Memory B cell (primary cell): ENCODE measurements around the gene MEOX2.

Source experiments
- ATAC-seq: fragments of 150-1000 bp; cut with Tn5 transposase; 2 replicates; pipeline ENCODE4 v1.10.0; 2021; ENCODE audit warnings: low read depth, mild to moderate bottlenecking, moderate library complexity
- DNase-seq, 2 donors: peaks; one replicate each; pipeline ENCODE4 v3.0.0; 2022; ENCODE audit warnings: low spot score in 2 of 2
- H3K27ac Mint-ChIP-seq: one replicate; pipeline ENCODE4 v1.8.0; 2022; ENCODE audit warnings: mild to moderate bottlenecking, moderate library complexity, mixed read lengths
- H3K27me3 Mint-ChIP-seq: one replicate; pipeline ENCODE4 v1.8.0; 2022; ENCODE audit warnings: mixed read lengths
- H3K36me3 Mint-ChIP-seq: one replicate; pipeline ENCODE4 v1.8.0; 2022; ENCODE audit warnings: mild to moderate bottlenecking, mixed read lengths
- H3K4me1 Mint-ChIP-seq: one replicate; pipeline ENCODE4 v1.8.0; 2022; ENCODE audit warnings: mixed read lengths
- H3K4me3 Mint-ChIP-seq: one replicate; pipeline ENCODE4 v1.8.0; 2022; ENCODE audit warnings: mild to moderate bottlenecking, moderate library complexity, mixed read lengths
- H3K9me3 Mint-ChIP-seq: one replicate; pipeline ENCODE4 v1.8.0; 2022; ENCODE audit warnings: mixed read lengths

Gene MEOX2

DNA sequence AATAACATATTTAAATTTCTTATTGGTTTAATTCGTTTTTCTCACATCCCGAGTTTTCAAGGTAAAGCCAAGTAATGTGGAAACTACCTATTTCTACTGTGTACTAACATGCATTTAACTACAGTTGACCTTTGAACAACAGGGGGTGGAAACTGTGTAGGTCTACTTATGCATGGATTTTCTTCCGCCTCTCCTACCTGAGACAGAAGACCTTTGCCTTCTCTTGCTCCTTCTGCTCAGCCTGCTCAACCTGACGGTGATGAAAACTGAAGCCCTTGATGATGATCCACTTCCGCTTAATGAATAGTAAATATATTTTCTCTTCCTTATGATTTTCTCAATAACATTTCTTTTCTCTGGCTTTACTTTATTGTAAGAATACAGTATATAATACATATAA, 18.5 kb downstream of the MEOX2 start:
- DNase-seq (no peak), ATAC-seq (no peak)
- peaks cover 3% of the 10 kb centered on the region for H3K9me3 Mint-ChIP-seq
- no peaks in the 10 kb centered on the region for H3K27me3 Mint-ChIP-seq
- H3K27ac Mint-ChIP-seq = no peak overlapping the region
- H3K4me3 Mint-ChIP-seq = no peak overlapping the region
- no peaks in the 10 kb centered on the region for H3K36me3 Mint-ChIP-seq
- H3K4me1 Mint-ChIP-seq = no peaks in the 10 kb centered on the region

- no peak overlapping the region for H3K27ac Mint-ChIP-seq
- ATAC-seq = no peak
- no peaks in the 10 kb centered on the region for H3K36me3 Mint-ChIP-seq
- DNase-seq = no peak
- H3K4me1 Mint-ChIP-seq = no peaks in the 10 kb centered on the region
- no peaks in the 10 kb centered on the region for H3K9me3 Mint-ChIP-seq
- H3K4me3 Mint-ChIP-seq = no peak overlapping the region
- no peaks in the 10 kb centered on the region for H3K27me3 Mint-ChIP-seq
Measured at GRCh38 chr7:15662451-15662850, 24.0 kb downstream of the MEOX2 start.

DNA sequence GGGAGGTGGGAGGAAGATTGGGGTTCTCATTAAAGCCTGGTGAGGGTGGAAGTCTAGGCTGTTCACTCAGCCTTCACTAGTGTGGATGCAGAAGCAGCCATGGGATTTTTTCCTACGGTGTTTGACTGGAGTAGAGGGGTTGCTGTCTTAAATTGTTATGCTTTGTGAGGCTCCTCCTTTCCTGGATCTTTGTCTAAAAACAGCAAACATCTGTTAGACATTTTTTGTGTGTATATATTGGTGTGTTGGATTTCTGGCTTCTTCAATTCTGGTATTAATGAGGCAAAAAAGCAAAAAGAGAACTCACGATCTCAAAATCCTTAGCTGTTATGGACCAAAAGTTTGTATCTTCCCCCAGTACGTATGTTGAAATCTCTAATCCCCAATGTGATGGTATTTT, 28.2 kb downstream of the MEOX2 start:
- no peak overlapping the region for H3K27ac Mint-ChIP-seq
- DNase-seq = no peak
- peaks cover 1% of the 10 kb centered on the region for H3K9me3 Mint-ChIP-seq
- H3K36me3 Mint-ChIP-seq = no peaks in the 10 kb centered on the region
- no peak overlapping the region for H3K4me3 Mint-ChIP-seq
- no peak for ATAC-seq
- H3K27me3 Mint-ChIP-seq = no peaks in the 10 kb centered on the region
- H3K4me1 Mint-ChIP-seq = no peaks in the 10 kb centered on the region

DNA sequence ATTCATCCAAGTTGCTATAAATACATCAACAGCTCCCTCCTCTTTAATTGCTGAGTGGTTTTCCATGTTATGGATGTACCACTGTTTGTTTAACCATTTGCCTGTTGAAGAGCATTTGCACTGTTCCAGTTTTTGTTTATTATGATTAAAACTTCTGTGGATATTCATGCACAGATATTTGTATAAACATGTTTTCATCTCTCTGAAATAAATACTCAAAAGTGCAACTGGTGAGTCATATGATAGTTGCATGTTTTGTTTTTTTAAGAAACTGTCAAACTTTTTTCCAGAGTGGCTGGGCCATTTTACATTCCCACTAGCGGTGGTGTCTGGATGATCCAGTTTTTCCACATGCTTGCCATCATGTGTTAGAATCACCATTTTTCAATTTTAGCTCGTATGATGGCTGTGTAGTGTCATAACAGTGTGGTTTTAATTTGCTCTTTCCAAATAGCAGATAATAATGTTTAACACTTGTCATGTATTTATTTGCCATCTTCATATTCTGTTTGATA, 33.6 kb downstream of the MEOX2 start:
- H3K4me1 Mint-ChIP-seq = no peaks in the 10 kb centered on the region
- no peak overlapping the region for H3K27ac Mint-ChIP-seq
- DNase-seq (no peak), ATAC-seq (no peak)
- H3K27me3 Mint-ChIP-seq = no peaks in the 10 kb centered on the region
- H3K9me3 Mint-ChIP-seq = peaks cover 6% of the 10 kb centered on the region
- H3K36me3 Mint-ChIP-seq = no peaks in the 10 kb centered on the region
- no peak overlapping the region for H3K4me3 Mint-ChIP-seq

- DNase-seq = no peak
- no peaks in the 10 kb centered on the region for H3K4me1 Mint-ChIP-seq
- no peaks in the 10 kb centered on the region for H3K27me3 Mint-ChIP-seq
- H3K4me3 Mint-ChIP-seq = no peak overlapping the region
- H3K36me3 Mint-ChIP-seq = no peaks in the 10 kb centered on the region
- peaks cover 6% of the 10 kb centered on the region for H3K9me3 Mint-ChIP-seq
- no peak overlapping the region for H3K27ac Mint-ChIP-seq
- no peak for ATAC-seq
Measured at GRCh38 chr7:15651693-15652092, 34.8 kb downstream of the MEOX2 start.

DNA sequence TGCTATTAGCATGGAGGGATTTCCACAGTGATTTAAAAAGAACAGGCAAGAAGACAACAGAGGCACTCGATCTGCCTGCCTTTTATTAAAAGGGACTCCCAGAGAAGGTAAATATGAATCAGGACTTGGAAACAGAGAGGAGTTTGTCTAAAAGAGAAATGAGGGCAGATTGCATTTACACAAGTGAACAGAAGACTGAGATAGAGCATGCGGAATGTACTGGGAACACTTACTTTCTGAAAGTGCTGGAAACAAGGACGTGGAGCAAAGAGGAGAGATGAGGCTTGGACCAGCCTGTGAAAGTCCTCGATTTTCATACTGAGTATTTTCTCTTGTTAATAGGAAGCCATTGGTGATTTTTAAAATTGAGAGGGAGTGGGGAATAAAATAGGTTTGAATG, 35.7 kb downstream of the MEOX2 start:
- ATAC-seq (no peak), DNase-seq (no peak)
- no peaks in the 10 kb centered on the region for H3K4me1 Mint-ChIP-seq
- peaks cover 6% of the 10 kb centered on the region for H3K9me3 Mint-ChIP-seq
- H3K36me3 Mint-ChIP-seq = no peaks in the 10 kb centered on the region
- H3K27me3 Mint-ChIP-seq = no peaks in the 10 kb centered on the region
- no peak overlapping the region for H3K27ac Mint-ChIP-seq
- no peak overlapping the region for H3K4me3 Mint-ChIP-seq

- DNase-seq = no peak
- H3K4me1 Mint-ChIP-seq = no peaks in the 10 kb centered on the region
- ATAC-seq = no peak
- H3K4me3 Mint-ChIP-seq = no peak overlapping the region
- no peak overlapping the region for H3K27ac Mint-ChIP-seq
- no peaks in the 10 kb centered on the region for H3K27me3 Mint-ChIP-seq
- peaks cover 5% of the 10 kb centered on the region for H3K9me3 Mint-ChIP-seq
- H3K36me3 Mint-ChIP-seq = no peaks in the 10 kb centered on the region
Measured at GRCh38 chr7:15648461-15648961, 38.0 kb downstream of the MEOX2 start.

GRCh38 chr7:15647309-15647708, 39.2 kb downstream of the MEOX2 start:
- Mint-ChIP-seq H3K27ac (no peak overlapping the region), H3K4me3 (no peak overlapping the region), H3K27me3 (no peaks in the 10 kb centered on the region), H3K36me3 (no peaks in the 10 kb centered on the region), H3K4me1 (no peaks in the 10 kb centered on the region), H3K9me3 (peaks cover 6% of the 10 kb centered on the region)
- no peak for ATAC-seq
- DNase-seq = no peak

DNA sequence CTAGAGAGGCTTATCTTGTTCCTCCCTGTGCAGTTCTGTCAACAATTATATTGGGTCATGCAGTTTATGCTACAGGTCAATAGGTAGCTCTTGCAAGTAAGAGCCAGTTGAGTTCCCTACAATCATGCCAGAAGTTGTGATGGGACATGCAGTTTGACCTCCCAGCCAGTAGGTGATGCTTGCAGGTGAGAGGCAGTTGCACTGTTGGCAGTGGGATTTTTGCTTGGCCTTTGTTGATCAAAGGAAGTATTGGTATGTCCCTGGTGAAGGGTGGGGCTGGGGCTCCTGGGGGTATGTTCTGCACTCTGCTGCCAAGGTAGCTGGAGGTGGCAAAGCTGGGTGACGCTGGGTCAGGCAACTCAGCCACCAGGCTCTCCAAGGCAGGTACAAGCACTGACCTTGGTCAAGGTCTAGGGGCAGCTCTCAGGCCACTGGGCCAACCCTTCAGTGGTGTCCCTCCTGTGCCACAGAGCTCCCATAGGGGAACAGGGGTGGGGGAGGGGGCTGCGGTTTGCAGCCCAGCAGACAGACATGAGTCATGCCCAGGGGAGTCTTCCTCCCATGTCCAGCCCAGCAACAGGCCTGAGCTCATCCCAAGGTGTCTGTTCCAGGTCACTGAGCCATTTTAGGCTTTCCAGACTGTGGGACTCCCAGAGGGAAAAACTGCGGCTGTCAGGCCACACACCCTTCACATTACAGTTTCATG, 43.3 kb downstream of the MEOX2 start:
- no peak for ATAC-seq
- Mint-ChIP-seq H3K4me1 (no peaks in the 10 kb centered on the region), H3K27me3 (no peaks in the 10 kb centered on the region)

DNA sequence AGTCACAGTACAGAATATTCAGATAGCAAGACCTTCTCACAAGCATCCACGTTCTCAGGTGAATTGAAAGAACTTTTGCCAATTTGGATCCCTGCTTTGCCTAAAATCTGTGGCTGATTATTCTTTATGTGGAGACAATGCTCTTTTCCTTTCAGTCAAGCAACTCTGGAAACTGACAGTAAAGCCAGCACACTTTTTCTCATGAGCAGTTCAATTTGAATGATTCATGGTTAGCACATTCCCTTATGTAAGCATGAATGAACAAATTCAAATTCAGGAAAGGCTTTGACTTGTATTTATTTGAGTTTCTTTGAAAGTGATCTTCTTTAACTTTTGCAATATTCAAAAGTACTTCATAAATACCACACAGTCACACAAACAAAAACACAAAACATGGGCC, 57.6 kb downstream of the MEOX2 start:
- H3K27me3 Mint-ChIP-seq = no peaks in the 10 kb centered on the region
- no peaks in the 10 kb centered on the region for H3K4me1 Mint-ChIP-seq

More for the DNA sequence above, 43.3 kb downstream of the MEOX2 start:
- H3K9me3 Mint-ChIP-seq = peaks cover 8% of the 10 kb centered on the region
- no peak overlapping the region for H3K4me3 Mint-ChIP-seq
- H3K36me3 Mint-ChIP-seq = no peaks in the 10 kb centered on the region
- H3K27ac Mint-ChIP-seq = no peak overlapping the region
- no peak for DNase-seq

GRCh38 chr7:15626041-15626440, 60.4 kb downstream of the MEOX2 start:
- ATAC-seq = no peak
- H3K27me3 Mint-ChIP-seq = no peaks in the 10 kb centered on the region
- H3K36me3 Mint-ChIP-seq = no peaks in the 10 kb centered on the region
- no peak for DNase-seq
- no peak overlapping the region for H3K27ac Mint-ChIP-seq
- peaks cover 2% of the 10 kb centered on the region for H3K9me3 Mint-ChIP-seq
- no peak overlapping the region for H3K4me3 Mint-ChIP-seq
- H3K4me1 Mint-ChIP-seq = no peaks in the 10 kb centered on the region

More for the DNA sequence above, 57.6 kb downstream of the MEOX2 start:
- DNase-seq (no peak), ATAC-seq (no peak)
- Mint-ChIP-seq H3K9me3 (peaks cover 4% of the 10 kb centered on the region), H3K4me3 (no peak overlapping the region), H3K36me3 (no peaks in the 10 kb centered on the region), H3K27ac (no peak overlapping the region)

DNA sequence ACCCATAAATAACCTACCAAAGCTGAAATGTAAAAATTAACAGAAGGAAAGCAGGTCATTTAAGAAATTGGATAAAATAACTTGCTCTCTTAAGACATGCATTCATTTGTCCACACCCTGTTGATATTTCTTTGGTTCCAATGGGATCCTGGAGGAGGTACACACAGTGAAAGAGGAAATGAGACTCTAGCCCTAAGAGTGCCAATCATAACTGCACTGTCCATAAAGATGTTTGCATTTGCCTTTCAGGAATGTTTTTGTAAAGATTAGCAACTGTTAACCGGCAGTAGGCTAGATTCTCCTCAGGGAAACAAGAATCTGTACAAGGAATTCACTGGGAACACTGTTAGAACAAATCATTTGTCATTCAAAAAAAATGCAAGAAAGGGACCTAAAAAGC, 61.0 kb downstream of the MEOX2 start:
- no peak overlapping the region for H3K27ac Mint-ChIP-seq
- ATAC-seq (no peak), DNase-seq (no peak)
- H3K27me3 Mint-ChIP-seq = no peaks in the 10 kb centered on the region
- H3K4me3 Mint-ChIP-seq = no peak overlapping the region
- H3K36me3 Mint-ChIP-seq = no peaks in the 10 kb centered on the region
- H3K4me1 Mint-ChIP-seq = no peaks in the 10 kb centered on the region
- peaks cover 2% of the 10 kb centered on the region for H3K9me3 Mint-ChIP-seq

- Mint-ChIP-seq H3K4me3 (no peak overlapping the region), H3K27ac (no peak overlapping the region), H3K27me3 (no peaks in the 10 kb centered on the region), H3K36me3 (no peaks in the 10 kb centered on the region), H3K4me1 (no peaks in the 10 kb centered on the region), H3K9me3 (no peaks in the 10 kb centered on the region)
- ATAC-seq (no peak), DNase-seq (no peak)
Measured at GRCh38 chr7:15621468-15621867, 65.0 kb downstream of the MEOX2 start.

DNA sequence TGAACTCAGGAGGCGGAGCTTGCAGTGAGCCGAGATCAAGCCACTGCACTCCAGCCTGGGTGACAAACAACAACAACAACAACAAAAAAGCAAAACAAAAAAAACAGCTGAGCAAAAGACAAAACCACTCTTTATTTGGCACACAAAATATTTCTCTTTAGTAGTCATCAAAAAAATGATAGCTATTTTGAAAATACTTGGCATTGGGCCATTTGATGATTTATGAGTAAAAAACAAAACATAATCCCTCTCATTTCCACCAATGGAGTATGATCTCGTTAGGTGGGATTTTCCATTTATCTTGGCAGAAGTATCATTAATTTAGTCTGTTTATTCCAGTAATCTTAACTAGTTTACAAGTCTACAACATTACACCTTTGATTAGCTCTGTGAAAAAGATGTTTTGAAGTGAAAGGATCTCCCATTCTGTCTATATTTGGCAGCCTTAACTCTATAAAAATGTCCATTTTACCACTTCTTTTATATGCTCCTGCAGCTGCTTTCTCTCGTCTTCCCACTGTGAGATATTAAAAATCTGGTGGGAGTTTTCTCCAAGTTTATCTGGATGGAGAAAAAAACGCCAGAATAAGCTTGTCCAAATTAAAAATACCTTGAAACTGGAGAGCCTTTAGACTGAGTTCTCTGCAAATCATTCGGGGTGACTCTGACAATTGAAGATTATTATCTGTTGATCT, 65.8 kb downstream of the MEOX2 start:
- no peak overlapping the region for H3K27ac Mint-ChIP-seq

More for the DNA sequence above, 65.8 kb downstream of the MEOX2 start:
- no peaks in the 10 kb centered on the region for H3K4me1 Mint-ChIP-seq
- H3K4me3 Mint-ChIP-seq = no peak overlapping the region
- ATAC-seq = no peak
- H3K27me3 Mint-ChIP-seq = no peaks in the 10 kb centered on the region
- no peaks in the 10 kb centered on the region for H3K36me3 Mint-ChIP-seq
- no peak for DNase-seq
- H3K9me3 Mint-ChIP-seq = no peaks in the 10 kb centered on the region
